B cell (primary cell): ENCODE data around the gene SFMBT2. TPM values are rescaled to one million over a fixed set of nuclear protein-coding genes. Genes with fewer than 3 reads are reported as not detected.

ENCODE experiments used
- ATAC-seq: fragments of 200-7000 bp; cut with Tn5 transposase; one replicate; pipeline ENCODE4 v1.10.0; 2021; ENCODE audit warnings: low read depth, mild to moderate bottlenecking, moderate number of reproducible peaks, moderate library complexity
- CTCF ChIA-PET: fragments of 350-600 bp; sonication (Branson Sonifier 250); formaldehyde crosslinking; loops from one replicate; lab custom pipeline; 2021; ENCODE audit warnings: antibody characterized with exemption, inconsistent platforms; lab: Charles Lee
- POLR2A ChIA-PET: fragments of 350-600 bp; sonication (Branson Sonifier 250); formaldehyde crosslinking; loops from one replicate; lab custom pipeline; 2021; ENCODE audit warnings: antibody characterized with exemption; lab: Charles Lee
- DNase-seq: peaks from one replicate; pipeline ENCODE4 v3.0.0; 2013
- H2AFZ ChIP-seq: 2 replicates; pipeline ENCODE4 v1.6.1; 2012; ENCODE audit warnings: mild to moderate bottlenecking, low read depth, low read length; ENCODE audit not compliant: insufficient read depth, poor library complexity, severe bottlenecking
- H3K27ac ChIP-seq, 2 donors: 1 replicate in 1 of 2; 2 replicates in 1 of 2; pipeline ENCODE4 v1.5.1; 2012 to 2013; ENCODE audit warnings: low read length in 2 of 2, mild to moderate bottlenecking in 2 of 2, moderate library complexity in 1 of 2
- H3K27me3 ChIP-seq, 4 experiments: fragments of 200-600 bp in 1 of 4; sonication (generic) in 1 of 4; replicated peaks in 1 of 4; 1 replicate in 2 of 4; 2 replicates in 2 of 4; pipeline versions ENCODE4 v1.6.1 to v1.7.0; 2013 to 2016; ENCODE audit warnings: low read length in 3 of 4, mild to moderate bottlenecking in 2 of 4, mixed read lengths in 1 of 4, moderate library complexity in 1 of 4; ENCODE audit not compliant: insufficient read depth in 4 of 4, control insufficient read depth in 3 of 4; ENCODE audit errors: control extremely low read depth in 1 of 4
- H3K36me3 ChIP-seq, 2 experiments: replicated peaks in 1 of 2; 1 replicate in 1 of 2; 2 replicates in 1 of 2; pipeline versions ENCODE4 v1.6.1 to v1.7.1; 2013; ENCODE audit warnings: low read length in 1 of 2; ENCODE audit not compliant: insufficient read depth in 2 of 2, control insufficient read depth in 1 of 2; ENCODE audit errors: control extremely low read depth in 1 of 2, extremely low read depth in 1 of 2
- H3K4me1 ChIP-seq, 2 donors: fragments of 200-600 bp in 1 of 2; sonication (generic) in 1 of 2; 1 replicate in 1 of 2; 2 replicates in 1 of 2; pipeline versions ENCODE4 v1.5.1 to v1.6.1; 2013 to 2017; ENCODE audit warnings: low read length in 2 of 2; ENCODE audit not compliant: control insufficient read depth in 2 of 2, insufficient read depth in 2 of 2
- H3K4me2 ChIP-seq: replicated peaks from 2 replicates; pipeline ENCODE3; 2012; ENCODE audit warnings: mild to moderate bottlenecking, low read depth, low read length; ENCODE audit not compliant: poor library complexity, severe bottlenecking
- H3K4me3 ChIP-seq, 5 experiments: fragments of 200-600 bp in 1 of 5; sonication (generic) in 1 of 5; 1 replicate in 3 of 5; 2 replicates in 2 of 5; pipeline versions ENCODE4 v1.5.1 to v1.7.0; 2011 to 2016; ENCODE audit warnings: low read length in 4 of 5, mild to moderate bottlenecking in 4 of 5, low read depth in 2 of 5, control low read depth in 1 of 5, moderate library complexity in 1 of 5; ENCODE audit not compliant: insufficient read depth in 1 of 5; ENCODE audit errors: control extremely low read depth in 1 of 5, extremely low read depth in 1 of 5
- H3K79me2 ChIP-seq: fragments of 200-600 bp; sonication (generic); one replicate; pipeline ENCODE4 v1.6.0; 2016; ENCODE audit warnings: low read length; ENCODE audit not compliant: control insufficient read depth, insufficient read depth
- H3K9ac ChIP-seq: fragments of 200-600 bp; sonication (generic); 2 replicates; pipeline ENCODE4 v1.6.1; 2017; ENCODE audit warnings: mild to moderate bottlenecking, low read length, moderate library complexity
- H3K9me3 ChIP-seq, 3 donors: one replicate each; pipeline versions ENCODE4 v1.6.1 to v1.7.1; 2013; ENCODE audit warnings: low read length in 2 of 3; ENCODE audit not compliant: control insufficient read depth in 2 of 3, insufficient read depth in 1 of 3; ENCODE audit errors: control extremely low read depth in 1 of 3
- H4K20me1 ChIP-seq: 2 replicates; pipeline ENCODE4 v1.6.0; 2012; ENCODE audit warnings: mild to moderate bottlenecking, low read length; ENCODE audit not compliant: insufficient read depth, control insufficient read depth, poor library complexity, severe bottlenecking
- H3K27ac Mint-ChIP-seq: one replicate; pipeline ENCODE4 v1.8.0; 2021; ENCODE audit warnings: mixed read lengths
- H3K27me3 Mint-ChIP-seq: one replicate; pipeline ENCODE4 v1.8.0; 2021; ENCODE audit warnings: mixed read lengths
- H3K4me1 Mint-ChIP-seq: one replicate; pipeline ENCODE4 v1.8.0; 2021; ENCODE audit warnings: mixed read lengths
- H3K4me3 Mint-ChIP-seq: one replicate; pipeline ENCODE4 v1.8.0; 2021; ENCODE audit warnings: mixed read lengths
- H3K9me3 Mint-ChIP-seq: one replicate; pipeline ENCODE4 v1.8.0; 2022; ENCODE audit warnings: mixed read lengths; ENCODE audit not compliant: insufficient read depth
- CTCF ChIP-seq: fragments of 200-600 bp; IDR thresholded peaks from one replicate; pipeline ENCODE4 v1.8.0; 2022; ENCODE audit warnings: antibody characterized with exemption, mild to moderate bottlenecking
- EZH2 ChIP-seq: IDR thresholded peaks from 2 replicates; pipeline ENCODE4 v1.6.1; 2012; ENCODE audit warnings: borderline replicate concordance, low read depth, mild to moderate bottlenecking, moderate library complexity, low read length; ENCODE audit not compliant: insufficient read depth, poor library complexity, severe bottlenecking
- WGBS: methylation state at CpG from one replicate; pipeline ENCODE4 v1.1.5; 2013; ENCODE audit warnings: missing lambda C conversion rate; ENCODE audit not compliant: insufficient coverage; 5-methylcytosine and 5-hydroxymethylcytosine counted together
- intact Hi-C: fragments of 100-400 bp; cut with micrococcal nuclease; formaldehyde crosslinking; loops from one replicate; pipeline ENCODE4 v1.10.0; 2022
- polyA plus RNA-seq: library from polyadenylated mRNA; depleted of rRNA; stranded (reverse); fragments of >200 nt; gene quantifications from 2 replicates; pipeline ENCODE4 v1.2.3, GENCODE V29; 2012
- total RNA-seq, 2 donors: library from RNA; stranded (reverse); fragments of 120-200 nt in 1 of 2; gene quantifications; 1 replicate in 1 of 2; 2 replicates in 1 of 2; pipeline versions ENCODE4 v1.2.3 to v1.2.4, GENCODE V29; 2013 to 2022

Gene SFMBT2
- total and polyA plus RNA-seq, 2 donors (not counting 1 experiment from before 2014, with no cell fraction given), result 2.3 to 24.0 TPM

GRCh38 chr10:7260412-7260900 is 150.4 kb downstream of the SFMBT2 start:
- Histone ChIP-seq H3K27ac (no peak overlapping the region), H3K36me3 (no peaks in the 10 kb centered on the region), H3K79me2 (peaks cover 5% of the 10 kb centered on the region), H3K4me2 (no peak overlapping the region), H3K9me3 (no peaks in the 10 kb centered on the region), H3K27me3 (no peaks in the 10 kb centered on the region), H3K9ac (no peak overlapping the region), H3K4me3 (no peak overlapping the region), H4K20me1 (peaks cover 9% of the 10 kb centered on the region), H3K4me1 (peaks cover 13 to 23% of the 10 kb centered on the region in 2 donors), H2AFZ (no peak overlapping the region)
- TF ChIP-seq EZH2, result no peak
- peak; percentile 75 for TF ChIP-seq CTCF
- intact Hi-C loops, result loop anchor here (1.0 to 5.0 kb wide), 6 partner anchors 46 to 418 kb away; no protein-coding TSS in a partner anchor
- no peak overlapping the region for H3K27ac Mint-ChIP-seq
- 50% methylated on average over 1 of the region's 3 CpGs for WGBS
- H3K27me3 Mint-ChIP-seq, result no peaks in the 10 kb centered on the region
- no peak overlapping the region for H3K4me3 Mint-ChIP-seq
- DNase-seq (peak; percentile 71), ATAC-seq (peak; percentile 80)
- no peaks in the 10 kb centered on the region for H3K9me3 Mint-ChIP-seq
- ChIA-PET POLR2A (no interaction called here), CTCF (interaction anchor here (0.7 to 2.4 kb wide), 2 partner anchors 157 to 589 kb away, joined by 3 to 20 read pairs; no protein-coding TSS in a partner anchor)
- peaks cover 28% of the 10 kb centered on the region for H3K4me1 Mint-ChIP-seq

GRCh38 chr10:7258948-7259523 is 151.8 kb downstream of the SFMBT2 start:
- DNase-seq, result peak; percentile 31
- Histone ChIP-seq H3K4me1 (peaks cover 13 to 23% of the 10 kb centered on the region in 2 donors), H4K20me1 (peaks cover 9% of the 10 kb centered on the region), H3K9me3 (no peaks in the 10 kb centered on the region), H3K9ac (no peak overlapping the region), H3K27me3 (no peaks in the 10 kb centered on the region), H3K79me2 (peaks cover 5% of the 10 kb centered on the region), H3K4me3 (no peak overlapping the region), H3K27ac (no peak overlapping the region), H3K4me2 (peak overlapping the region; percentile 20), H3K36me3 (no peaks in the 10 kb centered on the region), H2AFZ (no peak overlapping the region)
- ATAC-seq, result peak; percentile 44
- Mint-ChIP-seq H3K27me3 (no peaks in the 10 kb centered on the region), H3K27ac (no peak overlapping the region), H3K4me3 (no peak overlapping the region), H3K9me3 (no peaks in the 10 kb centered on the region), H3K4me1 (peaks cover 27% of the 10 kb centered on the region)
- TF ChIP-seq EZH2, result no peak
- no peak for TF ChIP-seq CTCF
- ChIA-PET POLR2A (interaction anchor here (0.6 kb wide), 1 partner anchor 152 kb away, joined by 4 read pairs; the partner anchor contains the start of gene SFMBT2), CTCF (interaction anchor here (0.8 to 2.4 kb wide), 12 partner anchors 15 to 428 kb away, joined by 3 to 20 read pairs (median 4); partner anchors contain the start of gene SFMBT2)
- intact Hi-C loops, result no loop called here
- 4% methylated on average over 4 of the region's 8 CpGs for WGBS
